Neural progenitor cell (in vitro differentiated cells): ENCODE measurements around the gene IL1RAPL1. TPM values are rescaled to one million over a fixed set of nuclear protein-coding genes. Genes with fewer than 3 reads are reported as not detected.

Source experiments
- DNase-seq: peaks from one replicate; pipeline ENCODE4 v3.0.0-alpha.2; 2016; ENCODE audit warnings: low spot score
- H2AFZ ChIP-seq: fragments of 200-600 bp; sonication (generic); replicated peaks from 2 replicates; pipeline ENCODE4 v1.6.1; 2016; ENCODE audit warnings: antibody characterized with exemption
- H3F3A ChIP-seq: fragments of 200-600 bp; sonication (generic); 2 replicates; pipeline ENCODE4 v1.6.1; 2016; ENCODE audit warnings: antibody characterized with exemption, low read depth
- H3K27ac ChIP-seq: fragments of 200-600 bp; sonication (generic); 2 replicates; pipeline ENCODE4 v1.5.1; 2016; ENCODE audit warnings: mild to moderate bottlenecking
- H3K27me3 ChIP-seq: fragments of 200-600 bp; sonication (generic); 2 replicates; pipeline ENCODE4 v1.6.1; 2016; ENCODE audit warnings: mild to moderate bottlenecking, moderate library complexity
- H3K36me3 ChIP-seq: fragments of 200-600 bp; sonication (generic); 2 replicates; pipeline ENCODE4 v1.5.1; 2016
- H3K4me1 ChIP-seq: fragments of 200-600 bp; sonication (generic); 2 replicates; pipeline ENCODE4 v1.6.1; 2016; ENCODE audit warnings: mixed run types
- H3K4me2 ChIP-seq: fragments of 200-600 bp; sonication (generic); 2 replicates; pipeline ENCODE4 v1.6.1; 2016
- H3K4me3 ChIP-seq: fragments of 200-600 bp; sonication (generic); 2 replicates; pipeline ENCODE4 v1.5.1; 2016
- H3K79me2 ChIP-seq: fragments of 200-600 bp; sonication (generic); 2 replicates; pipeline ENCODE4 v1.6.1; 2016; ENCODE audit warnings: low read depth
- H3K9ac ChIP-seq: fragments of 200-600 bp; sonication (generic); 2 replicates; pipeline ENCODE4 v1.6.1; 2016
- H3K9me3 ChIP-seq: fragments of 200-600 bp; sonication (generic); 2 replicates; pipeline ENCODE4 v1.5.1; 2016; ENCODE audit warnings: low read depth
- H4K20me1 ChIP-seq: fragments of 200-600 bp; sonication (generic); 2 replicates; pipeline ENCODE4 v1.6.1; 2016; ENCODE audit warnings: low read depth
- H3K27ac Mint-ChIP-seq: 3 replicates; pipeline ENCODE4 v1.8.0; 2021; ENCODE audit warnings: mixed read lengths
- H3K27me3 Mint-ChIP-seq: 2 replicates; pipeline ENCODE4 v1.8.0; 2022; ENCODE audit warnings: low read depth, mild to moderate bottlenecking, inconsistent platforms, moderate library complexity, mixed read lengths; ENCODE audit not compliant: insufficient read depth
- H3K36me3 Mint-ChIP-seq: 3 replicates; pipeline ENCODE4 v1.8.0; 2021; ENCODE audit warnings: mixed read lengths
- H3K4me1 Mint-ChIP-seq: 3 replicates; pipeline ENCODE4 v1.8.0; 2021; ENCODE audit warnings: mixed read lengths
- H3K4me3 Mint-ChIP-seq: 3 replicates; pipeline ENCODE4 v1.8.0; 2021; ENCODE audit warnings: mild to moderate bottlenecking, moderate library complexity, mixed read lengths
- H3K9me3 Mint-ChIP-seq: 3 replicates; pipeline ENCODE4 v1.8.0; 2020; ENCODE audit warnings: mixed read lengths
- EZH2 ChIP-seq: fragments of 200-600 bp; sonication (generic); IDR thresholded peaks from 2 replicates; pipeline ENCODE4 v1.6.1; 2017; ENCODE audit warnings: antibody characterized with exemption, mild to moderate bottlenecking, moderate library complexity
- EZH2phosphoT487 ChIP-seq: fragments of 200-600 bp; sonication (generic); IDR thresholded peaks from 2 replicates; pipeline ENCODE4 v1.6.1; 2017; ENCODE audit warnings: antibody characterized with exemption
- microRNA-seq: library from miRNA; unstranded; fragments of <30 nt; microRNA quantifications from one replicate; pipeline ENCODE4, GENCODE V29; 2016
- small RNA-seq: library from RNA; depleted of rRNA; stranded (forward); fragments of <200 nt; gene quantifications from one replicate; pipeline ENCODE3, GENCODE V24; 2015
- total RNA-seq: library from RNA; depleted of rRNA; stranded (reverse); fragments of >200 nt; gene quantifications from 2 replicates; pipeline ENCODE4 v1.2.3, GENCODE V29; 2015; ENCODE audit warnings: low replicate concordance
- TF ChIP-seq, protein P1 (sequence below): fragments of 200-600 bp; sonication (generic); IDR thresholded peaks from 2 replicates; pipeline ENCODE4 v1.5.1; 2017; ENCODE audit warnings: antibody characterized with exemption, mild to moderate bottlenecking

The IL1RAPL1 gene
- total RNA-seq, 1 donor from 2014 or later = 13.4 TPM

DNA sequence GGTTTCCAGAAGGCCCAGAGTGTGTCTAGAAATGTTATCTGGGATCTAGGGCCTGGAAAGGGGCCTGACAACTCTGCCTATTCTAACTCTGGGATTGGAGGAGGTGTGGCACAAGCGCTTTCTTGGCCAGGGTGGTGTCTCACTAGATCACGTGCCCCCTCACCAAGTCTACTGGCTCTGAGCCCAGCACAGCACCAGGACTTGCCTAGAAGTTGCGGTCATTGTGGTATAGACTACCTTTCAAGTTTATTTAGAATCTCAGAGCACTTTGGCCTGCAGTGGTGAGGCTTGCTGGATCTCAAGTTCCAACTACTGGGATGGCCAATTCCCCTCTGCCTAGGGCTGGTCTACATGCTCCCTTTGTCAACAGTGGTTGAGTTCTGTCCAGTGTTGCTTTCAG is 1404.8 kb downstream of the IL1RAPL1 start:
- peaks cover 20% of the 10 kb centered on the region for H3K9me3 Mint-ChIP-seq
- Histone ChIP-seq H3K27me3 (no peaks in the 10 kb centered on the region), H3K36me3 (no peaks in the 10 kb centered on the region), H3K4me2 (no peak overlapping the region), H3K9ac (no peak overlapping the region), H3K4me1 (no peaks in the 10 kb centered on the region), H3K4me3 (no peak overlapping the region), H4K20me1 (no peaks in the 10 kb centered on the region), H3K27ac (no peak overlapping the region), H2AFZ (no peak overlapping the region), H3K79me2 (no peaks in the 10 kb centered on the region), H3K9me3 (peaks cover 6% of the 10 kb centered on the region), H3F3A (no peaks in the 10 kb centered on the region)
- H3K27ac Mint-ChIP-seq = no peak overlapping the region
- DNase-seq = no peak
- no peaks in the 10 kb centered on the region for H3K27me3 Mint-ChIP-seq
- no peak for TF ChIP-seq EZH2
- TF ChIP-seq EZH2phosphoT487 = no peak
- TF ChIP-seq, protein P1, sequence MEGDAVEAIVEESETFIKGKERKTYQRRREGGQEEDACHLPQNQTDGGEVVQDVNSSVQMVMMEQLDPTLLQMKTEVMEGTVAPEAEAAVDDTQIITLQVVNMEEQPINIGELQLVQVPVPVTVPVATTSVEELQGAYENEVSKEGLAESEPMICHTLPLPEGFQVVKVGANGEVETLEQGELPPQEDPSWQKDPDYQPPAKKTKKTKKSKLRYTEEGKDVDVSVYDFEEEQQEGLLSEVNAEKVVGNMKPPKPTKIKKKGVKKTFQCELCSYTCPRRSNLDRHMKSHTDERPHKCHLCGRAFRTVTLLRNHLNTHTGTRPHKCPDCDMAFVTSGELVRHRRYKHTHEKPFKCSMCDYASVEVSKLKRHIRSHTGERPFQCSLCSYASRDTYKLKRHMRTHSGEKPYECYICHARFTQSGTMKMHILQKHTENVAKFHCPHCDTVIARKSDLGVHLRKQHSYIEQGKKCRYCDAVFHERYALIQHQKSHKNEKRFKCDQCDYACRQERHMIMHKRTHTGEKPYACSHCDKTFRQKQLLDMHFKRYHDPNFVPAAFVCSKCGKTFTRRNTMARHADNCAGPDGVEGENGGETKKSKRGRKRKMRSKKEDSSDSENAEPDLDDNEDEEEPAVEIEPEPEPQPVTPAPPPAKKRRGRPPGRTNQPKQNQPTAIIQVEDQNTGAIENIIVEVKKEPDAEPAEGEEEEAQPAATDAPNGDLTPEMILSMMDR = no peak
- no peaks in the 10 kb centered on the region for H3K36me3 Mint-ChIP-seq
- no peak overlapping the region for H3K4me3 Mint-ChIP-seq
- H3K4me1 Mint-ChIP-seq = no peaks in the 10 kb centered on the region

- Histone ChIP-seq H3K4me3 (no peak overlapping the region), H3K4me2 (no peak overlapping the region), H3K36me3 (no peaks in the 10 kb centered on the region), H3K27me3 (no peaks in the 10 kb centered on the region), H3F3A (peaks cover 8% of the 10 kb centered on the region), H4K20me1 (no peaks in the 10 kb centered on the region), H3K27ac (no peak overlapping the region), H2AFZ (no peak overlapping the region), H3K79me2 (no peaks in the 10 kb centered on the region), H3K4me1 (peaks cover 11% of the 10 kb centered on the region), H3K9me3 (peaks cover 3% of the 10 kb centered on the region), H3K9ac (no peak overlapping the region)
- peaks cover 5% of the 10 kb centered on the region for H3K27me3 Mint-ChIP-seq
- no peak overlapping the region for H3K4me3 Mint-ChIP-seq
- TF ChIP-seq EZH2 = no peak
- TF ChIP-seq EZH2phosphoT487 = no peak
- TF ChIP-seq, protein P1 = no peak
- DNase-seq = no peak
- H3K36me3 Mint-ChIP-seq = no peaks in the 10 kb centered on the region
- H3K4me1 Mint-ChIP-seq = peaks cover 13% of the 10 kb centered on the region
- peaks cover 12% of the 10 kb centered on the region for H3K9me3 Mint-ChIP-seq
- no peak overlapping the region for H3K27ac Mint-ChIP-seq
Measured at GRCh38 chrX:30005813-30006212, 1418.6 kb downstream of the IL1RAPL1 start.

Small RNA genes lying within 50 kb of the gene (microRNA-seq; reads per million reads assigned to microRNA genes)
- not detected for gene MIR4666B

Small RNA genes lying within 50 kb of the gene (small RNA-seq; reads per million reads assigned to genes)
- gene MIR4666B (not detected), gene RF00284 (0.16 reads per million), gene RNA5SP500 (2.9 reads per million, percentile 91 among the genes with 10 or more reads in this experiment)
